Mesenchymal stem cell (in vitro differentiated cells and primary cell): ENCODE measurements around the gene FHIT.

Experiments used
- DNase-seq: peaks from one replicate; pipeline ENCODE4 v3.0.0-alpha.2; 2013
- H2AFZ ChIP-seq: one replicate; pipeline ENCODE4 v1.6.1; 2013; ENCODE audit warnings: low read depth, mild to moderate bottlenecking, control low read depth, inconsistent platforms, low read length, moderate library complexity
- H2AK5ac ChIP-seq: 2 replicates; pipeline ENCODE4 v1.6.1; 2013; ENCODE audit warnings: low read length, moderate library complexity, mild to moderate bottlenecking, inconsistent platforms; ENCODE audit not compliant: severe bottlenecking
- H2BK120ac ChIP-seq: one replicate; pipeline ENCODE4 v1.6.1; 2013; ENCODE audit warnings: low read depth, mild to moderate bottlenecking, inconsistent platforms, low read length, moderate library complexity
- H2BK12ac ChIP-seq, 2 experiments: one replicate each; pipeline ENCODE4 v1.6.1; 2013; ENCODE audit warnings: inconsistent platforms in 2 of 2, low read length in 2 of 2, mild to moderate bottlenecking in 2 of 2, moderate library complexity in 2 of 2, control low read depth in 1 of 2
- H2BK15ac ChIP-seq: one replicate; pipeline ENCODE4 v1.6.1; 2013; ENCODE audit warnings: mild to moderate bottlenecking, low read depth, inconsistent platforms; ENCODE audit not compliant: poor library complexity, severe bottlenecking
- H2BK5ac ChIP-seq: 2 replicates; pipeline ENCODE4 v1.6.1; 2013; ENCODE audit warnings: low read depth, mild to moderate bottlenecking, low read length, control low read depth, inconsistent platforms; ENCODE audit not compliant: poor library complexity, severe bottlenecking
- H3K14ac ChIP-seq, 2 experiments: one replicate each; pipeline ENCODE4 v1.6.1; 2013; ENCODE audit warnings: inconsistent platforms in 2 of 2, low read length in 2 of 2, control low read depth in 1 of 2, mild to moderate bottlenecking in 1 of 2, moderate library complexity in 1 of 2
- H3K18ac ChIP-seq, 2 experiments: one replicate each; pipeline ENCODE4 v1.6.1; 2013; ENCODE audit warnings: inconsistent platforms in 2 of 2, low read length in 2 of 2, control low read depth in 1 of 2, low read depth in 1 of 2, mild to moderate bottlenecking in 1 of 2
- H3K23ac ChIP-seq, 2 experiments: one replicate each; pipeline ENCODE4 v1.6.1; 2013; ENCODE audit warnings: inconsistent platforms in 2 of 2, low read length in 2 of 2, mild to moderate bottlenecking in 2 of 2, moderate library complexity in 2 of 2, control low read depth in 1 of 2
- H3K27ac ChIP-seq: 2 replicates; pipeline ENCODE4 v1.5.1; 2013; ENCODE audit warnings: mild to moderate bottlenecking, moderate library complexity, low read length, control low read depth, inconsistent platforms; ENCODE audit not compliant: poor library complexity, severe bottlenecking
- H3K27me3 ChIP-seq, 2 experiments: 2 replicates each; pipeline versions ENCODE4 v1.6.1 to v1.7.0; 2013; ENCODE audit warnings: low read length in 2 of 2, mild to moderate bottlenecking in 2 of 2, moderate library complexity in 2 of 2, control low read depth in 1 of 2, inconsistent platforms in 1 of 2; ENCODE audit not compliant: control insufficient read depth in 1 of 2, insufficient read depth in 1 of 2
- H3K36me3 ChIP-seq, 2 experiments: 2 replicates each; pipeline versions ENCODE4 v1.6.1 to v1.7.0; 2013; ENCODE audit warnings: low read length in 2 of 2, control low read depth in 1 of 2, inconsistent platforms in 1 of 2, low read depth in 1 of 2, mild to moderate bottlenecking in 1 of 2; ENCODE audit not compliant: insufficient read depth in 2 of 2, control insufficient read depth in 1 of 2
- H3K4ac ChIP-seq, 2 experiments: one replicate each; pipeline ENCODE4 v1.6.1; 2013; ENCODE audit warnings: inconsistent platforms in 2 of 2, low read length in 2 of 2, mild to moderate bottlenecking in 2 of 2, moderate library complexity in 2 of 2, control low read depth in 1 of 2, low read depth in 1 of 2
- H3K4me1 ChIP-seq: 2 replicates; pipeline ENCODE4 v1.6.1; 2013; ENCODE audit warnings: low read depth, low read length, control low read depth; ENCODE audit not compliant: control insufficient read depth, insufficient read depth
- H3K4me2 ChIP-seq: 2 replicates; pipeline ENCODE4 v1.6.1; 2013; ENCODE audit warnings: low read length, mild to moderate bottlenecking, inconsistent platforms; ENCODE audit not compliant: poor library complexity, severe bottlenecking
- H3K4me3 ChIP-seq, 2 experiments: 2 replicates each; pipeline versions ENCODE4 v1.5.1 to v1.7.0; 2013; ENCODE audit warnings: low read length in 2 of 2, mild to moderate bottlenecking in 2 of 2, control low read depth in 1 of 2, low read depth in 1 of 2; ENCODE audit not compliant: insufficient read depth in 1 of 2
- H3K79me1 ChIP-seq: replicated peaks from 2 replicates; pipeline ENCODE4 v1.6.1; 2013; ENCODE audit warnings: mild to moderate bottlenecking, control low read depth, low read length, inconsistent platforms; ENCODE audit not compliant: poor library complexity, severe bottlenecking
- H3K9ac ChIP-seq: 2 replicates; pipeline ENCODE4 v1.7.0; 2013; ENCODE audit warnings: mild to moderate bottlenecking, low read length, moderate library complexity
- H3K9me3 ChIP-seq: 2 replicates; pipeline ENCODE4 v1.7.0; 2013; ENCODE audit warnings: mild to moderate bottlenecking, low read length; ENCODE audit not compliant: control insufficient read depth
- H4K8ac ChIP-seq: one replicate; pipeline ENCODE4 v1.6.1; 2013; ENCODE audit warnings: inconsistent platforms, mild to moderate bottlenecking, low read length, moderate library complexity
- H4K91ac ChIP-seq: one replicate; pipeline ENCODE4 v1.6.1; 2013; ENCODE audit warnings: mild to moderate bottlenecking, low read length, inconsistent platforms
- WGBS: methylation state at CpG from one replicate; pipeline ENCODE4 v1.1.7; 2013; ENCODE audit warnings: mixed read lengths; 5-methylcytosine and 5-hydroxymethylcytosine counted together

The FHIT gene

GRCh38 chr3:60343831-60344230 lies 907.4 kb downstream of the FHIT start:
- H4K91ac ChIP-seq = no peak overlapping the region
- no peak overlapping the region for H2AK5ac ChIP-seq
- no peak overlapping the region for H2AFZ ChIP-seq
- H3K36me3 ChIP-seq = no peaks in the 10 kb centered on the region
- H3K4me1 ChIP-seq = no peaks in the 10 kb centered on the region
- no CpG with 5 or more reads among the region's 2 CpGs for WGBS
- H2BK12ac ChIP-seq = no peak overlapping the region
- H4K8ac ChIP-seq = no peak overlapping the region
- no peak overlapping the region for H3K23ac ChIP-seq
- H3K4me2 ChIP-seq = no peak overlapping the region
- no peak overlapping the region for H3K4ac ChIP-seq
- no peak overlapping the region for H3K27ac ChIP-seq
- DNase-seq = no peak
- no peak overlapping the region for H3K9ac ChIP-seq
- no peak overlapping the region for H3K14ac ChIP-seq
- no peaks in the 10 kb centered on the region for H3K9me3 ChIP-seq
- H3K18ac ChIP-seq = no peak overlapping the region
- H3K27me3 ChIP-seq = no peaks in the 10 kb centered on the region
- no peak overlapping the region for H3K4me3 ChIP-seq
- H2BK120ac ChIP-seq = no peak overlapping the region
- H2BK5ac ChIP-seq = no peak overlapping the region
- H3K79me1 ChIP-seq = no peaks in the 10 kb centered on the region
- no peak overlapping the region for H2BK15ac ChIP-seq

GRCh38 chr3:60339304-60339703 lies 911.9 kb downstream of the FHIT start:
- no peaks in the 10 kb centered on the region for H3K4me1 ChIP-seq
- H2AFZ ChIP-seq = no peak overlapping the region
- H2BK12ac ChIP-seq = no peak overlapping the region
- no peak overlapping the region for H3K4ac ChIP-seq
- no peak overlapping the region for H3K9ac ChIP-seq
- H3K36me3 ChIP-seq = no peaks in the 10 kb centered on the region
- H3K9me3 ChIP-seq = no peaks in the 10 kb centered on the region
- WGBS = 88% methylated on average over 6 of the region's 6 CpGs
- H2AK5ac ChIP-seq = no peak overlapping the region
- H3K79me1 ChIP-seq = no peaks in the 10 kb centered on the region
- no peak overlapping the region for H4K91ac ChIP-seq
- no peak overlapping the region for H3K4me2 ChIP-seq
- H3K27ac ChIP-seq = no peak overlapping the region
- H3K18ac ChIP-seq = no peak overlapping the region
- no peak overlapping the region for H3K23ac ChIP-seq
- DNase-seq = no peak
- H4K8ac ChIP-seq = no peak overlapping the region
- H3K4me3 ChIP-seq = no peak overlapping the region
- no peak overlapping the region for H2BK5ac ChIP-seq
- no peaks in the 10 kb centered on the region for H3K27me3 ChIP-seq
- H3K14ac ChIP-seq = no peak overlapping the region
- H2BK15ac ChIP-seq = no peak overlapping the region
- H2BK120ac ChIP-seq = no peak overlapping the region

GRCh38 chr3:60337421-60337820 lies 913.8 kb downstream of the FHIT start:
- Histone ChIP-seq H3K18ac (no peak overlapping the region), H2AFZ (no peak overlapping the region), H2BK12ac (no peak overlapping the region), H3K4me1 (no peaks in the 10 kb centered on the region), H3K79me1 (no peaks in the 10 kb centered on the region), H3K14ac (no peak overlapping the region), H3K23ac (no peak overlapping the region), H3K4ac (no peak overlapping the region), H3K4me3 (no peak overlapping the region), H2BK15ac (no peak overlapping the region), H4K8ac (no peak overlapping the region), H3K9me3 (no peaks in the 10 kb centered on the region), H4K91ac (no peak overlapping the region), H3K9ac (no peak overlapping the region), H2BK5ac (no peak overlapping the region), H2AK5ac (no peak overlapping the region), H2BK120ac (no peak overlapping the region), H3K36me3 (no peaks in the 10 kb centered on the region), H3K4me2 (no peak overlapping the region), H3K27me3 (no peaks in the 10 kb centered on the region), H3K27ac (no peak overlapping the region)
- no peak for DNase-seq
- 88% methylated on average over 2 of the region's 2 CpGs for WGBS

DNA sequence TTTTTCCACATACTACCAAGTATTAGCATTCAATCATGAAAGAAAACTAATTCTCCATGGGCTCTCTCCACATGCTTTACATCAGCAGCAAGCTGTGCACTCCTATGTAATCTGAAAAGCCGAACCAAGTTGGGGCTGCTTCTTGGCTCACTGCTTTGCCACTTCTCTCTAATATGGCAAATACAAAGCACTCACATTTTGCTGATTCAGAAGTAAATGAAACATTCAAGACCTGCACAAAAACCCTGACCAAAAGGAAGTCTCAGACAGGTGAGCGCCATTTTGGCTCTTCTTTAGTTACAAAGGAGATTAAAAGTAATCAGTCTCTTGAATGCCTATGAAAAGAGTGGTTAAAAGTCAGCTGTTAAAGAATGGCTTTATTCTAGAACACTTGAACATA lies 915.2 kb downstream of the FHIT start:
- H3K4me3 ChIP-seq = no peak overlapping the region
- H3K23ac ChIP-seq = no peak overlapping the region
- H2BK120ac ChIP-seq = no peak overlapping the region
- WGBS = 85% methylated on average over 2 of the region's 2 CpGs
- no peak overlapping the region for H2AFZ ChIP-seq
- no peak overlapping the region for H4K8ac ChIP-seq
- H3K14ac ChIP-seq = no peak overlapping the region
- H3K4me1 ChIP-seq = no peaks in the 10 kb centered on the region
- H2BK5ac ChIP-seq = no peak overlapping the region
- no peak overlapping the region for H3K4me2 ChIP-seq
- H2AK5ac ChIP-seq = no peak overlapping the region
- H3K36me3 ChIP-seq = no peaks in the 10 kb centered on the region
- no peak for DNase-seq
- no peak overlapping the region for H4K91ac ChIP-seq
- no peak overlapping the region for H3K4ac ChIP-seq
- no peak overlapping the region for H3K27ac ChIP-seq
- no peak overlapping the region for H2BK12ac ChIP-seq
- H3K9me3 ChIP-seq = no peaks in the 10 kb centered on the region
- no peak overlapping the region for H3K18ac ChIP-seq
- no peak overlapping the region for H3K9ac ChIP-seq
- no peak overlapping the region for H2BK15ac ChIP-seq
- no peaks in the 10 kb centered on the region for H3K27me3 ChIP-seq
- H3K79me1 ChIP-seq = no peaks in the 10 kb centered on the region
